BE2C (cell line): ENCODE data around the gene ZNF462.

ENCODE experiments used
- DNase-seq: peaks from one replicate; pipeline ENCODE4 v3.0.0-alpha.2; 2020
- H3K27me3 ChIP-seq: fragments of 250-450 bp; sonication (Bioruptor Pico); 2 replicates; pipeline ENCODE4 v1.5.1; 2020; ENCODE audit warnings: mild to moderate bottlenecking
- H3K36me3 ChIP-seq: fragments of 250-450 bp; sonication (Bioruptor Pico); 2 replicates; pipeline ENCODE4 v1.5.1; 2020; ENCODE audit warnings: mild to moderate bottlenecking
- H3K4me1 ChIP-seq: fragments of 250-450 bp; sonication (Bioruptor Pico); 2 replicates; pipeline ENCODE4 v1.5.1; 2020
- H3K4me3 ChIP-seq: 2 replicates; pipeline ENCODE4 v1.5.1; 2011; ENCODE audit warnings: low read depth, low read length
- H3K9me3 ChIP-seq: fragments of 250-450 bp; sonication (Bioruptor Pico); 2 replicates; pipeline ENCODE4 v1.5.1; 2020
- CTCF ChIP-seq: IDR thresholded peaks from 2 replicates; pipeline ENCODE4 v1.5.1; 2012; ENCODE audit warnings: mild to moderate bottlenecking, low read depth, low read length

Gene ZNF462

GRCh38 chr9:106945727-106946660 lies 83.0 kb downstream of the ZNF462 start:
- H3K9me3 ChIP-seq = no peaks in the 10 kb centered on the region
- no peaks in the 10 kb centered on the region for H3K27me3 ChIP-seq
- DNase-seq = no peak
- no peak overlapping the region for H3K4me3 ChIP-seq
- H3K4me1 ChIP-seq = no peaks in the 10 kb centered on the region
- TF ChIP-seq CTCF = no peak
- peaks cover 34% of the 10 kb centered on the region for H3K36me3 ChIP-seq

DNA sequence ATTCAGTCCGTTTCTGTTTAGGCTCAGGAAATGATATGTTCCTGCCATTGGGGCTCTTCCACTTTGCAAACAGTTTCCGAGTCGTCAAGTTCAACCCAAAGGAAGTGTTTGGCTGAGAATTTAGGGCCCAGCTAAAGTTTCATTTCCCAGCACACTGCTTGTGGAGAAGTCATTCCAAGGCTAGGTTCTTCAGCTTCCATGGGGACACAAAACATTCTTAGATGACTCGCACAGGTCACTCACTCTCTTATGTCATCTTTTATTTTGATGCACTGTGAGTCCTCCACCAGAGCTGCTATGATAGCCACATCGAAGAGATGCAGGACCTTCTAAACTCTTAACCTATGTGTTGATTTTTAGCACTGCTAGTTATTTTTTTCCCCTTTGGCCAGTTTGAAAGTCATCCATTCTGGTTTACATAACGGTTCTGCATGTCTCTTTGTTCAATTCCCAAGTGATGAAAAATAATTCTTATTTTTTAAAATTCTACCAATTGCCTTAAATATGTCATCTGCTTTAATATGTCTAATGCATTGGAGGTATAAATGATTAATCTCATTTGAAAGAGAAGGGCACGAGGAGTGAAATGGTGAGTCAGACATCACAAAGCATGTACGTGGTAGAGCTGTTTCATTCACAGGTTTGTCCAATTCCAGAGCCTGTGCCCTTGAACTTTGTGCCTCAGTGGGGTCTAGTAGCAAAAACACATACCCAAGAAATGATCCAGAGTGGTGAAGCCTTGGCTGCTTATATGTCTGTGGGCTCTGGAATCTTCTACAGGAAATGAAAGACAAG lies 84.3 kb downstream of the ZNF462 start:
- Histone ChIP-seq H3K9me3 (no peaks in the 10 kb centered on the region), H3K36me3 (peaks cover 25% of the 10 kb centered on the region), H3K4me1 (no peaks in the 10 kb centered on the region), H3K27me3 (no peaks in the 10 kb centered on the region), H3K4me3 (no peak overlapping the region)
- TF ChIP-seq CTCF = no peak
- DNase-seq = no peak

DNA sequence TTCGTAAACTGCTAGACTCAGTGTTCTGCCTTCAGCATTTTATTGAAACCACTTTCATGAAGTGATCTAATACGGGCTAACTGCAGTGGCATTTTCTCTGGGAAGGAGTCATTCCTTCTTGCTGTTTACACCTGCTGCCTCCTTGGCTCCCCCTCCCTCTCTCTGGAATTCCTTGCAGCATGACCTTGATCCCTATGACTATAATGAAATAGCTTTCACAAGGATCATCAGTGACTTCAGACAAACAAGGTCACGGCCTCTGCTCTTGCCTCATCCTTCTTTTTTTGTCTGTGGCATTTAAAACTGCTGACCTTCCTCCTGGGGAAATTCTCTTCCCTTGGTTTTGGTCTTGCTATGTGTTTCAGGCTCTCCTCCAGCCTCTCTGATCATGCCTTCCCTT lies 90.2 kb downstream of the ZNF462 start:
- H3K27me3 ChIP-seq = no peaks in the 10 kb centered on the region
- H3K9me3 ChIP-seq = no peaks in the 10 kb centered on the region
- no peak for TF ChIP-seq CTCF
- no peaks in the 10 kb centered on the region for H3K4me1 ChIP-seq
- peaks cover 23% of the 10 kb centered on the region for H3K36me3 ChIP-seq
- DNase-seq = no peak
- no peak overlapping the region for H3K4me3 ChIP-seq

DNA sequence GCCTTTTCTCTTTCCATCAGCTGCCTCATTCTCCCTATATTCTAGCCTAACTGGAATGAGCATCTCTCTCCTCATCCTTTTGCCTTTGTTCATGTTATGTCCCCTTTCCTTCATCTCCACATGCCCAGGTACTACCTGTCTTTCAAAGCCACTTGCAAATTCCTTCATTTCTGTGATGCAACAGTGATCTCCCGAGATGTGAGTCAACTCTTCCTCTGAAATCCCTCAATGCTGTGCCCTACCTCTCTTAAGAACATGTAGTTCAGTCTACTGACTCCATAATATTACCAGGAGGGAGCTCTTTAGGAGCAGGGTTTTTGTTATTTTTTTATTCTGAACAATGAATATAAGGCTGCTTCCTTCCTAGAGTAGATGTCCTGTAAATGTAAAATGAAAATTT lies 91.6 kb downstream of the ZNF462 start:
- no peak for TF ChIP-seq CTCF
- no peaks in the 10 kb centered on the region for H3K27me3 ChIP-seq
- peaks cover 34% of the 10 kb centered on the region for H3K36me3 ChIP-seq
- H3K9me3 ChIP-seq = no peaks in the 10 kb centered on the region
- no peak overlapping the region for H3K4me3 ChIP-seq
- no peaks in the 10 kb centered on the region for H3K4me1 ChIP-seq
- DNase-seq = no peak

DNA sequence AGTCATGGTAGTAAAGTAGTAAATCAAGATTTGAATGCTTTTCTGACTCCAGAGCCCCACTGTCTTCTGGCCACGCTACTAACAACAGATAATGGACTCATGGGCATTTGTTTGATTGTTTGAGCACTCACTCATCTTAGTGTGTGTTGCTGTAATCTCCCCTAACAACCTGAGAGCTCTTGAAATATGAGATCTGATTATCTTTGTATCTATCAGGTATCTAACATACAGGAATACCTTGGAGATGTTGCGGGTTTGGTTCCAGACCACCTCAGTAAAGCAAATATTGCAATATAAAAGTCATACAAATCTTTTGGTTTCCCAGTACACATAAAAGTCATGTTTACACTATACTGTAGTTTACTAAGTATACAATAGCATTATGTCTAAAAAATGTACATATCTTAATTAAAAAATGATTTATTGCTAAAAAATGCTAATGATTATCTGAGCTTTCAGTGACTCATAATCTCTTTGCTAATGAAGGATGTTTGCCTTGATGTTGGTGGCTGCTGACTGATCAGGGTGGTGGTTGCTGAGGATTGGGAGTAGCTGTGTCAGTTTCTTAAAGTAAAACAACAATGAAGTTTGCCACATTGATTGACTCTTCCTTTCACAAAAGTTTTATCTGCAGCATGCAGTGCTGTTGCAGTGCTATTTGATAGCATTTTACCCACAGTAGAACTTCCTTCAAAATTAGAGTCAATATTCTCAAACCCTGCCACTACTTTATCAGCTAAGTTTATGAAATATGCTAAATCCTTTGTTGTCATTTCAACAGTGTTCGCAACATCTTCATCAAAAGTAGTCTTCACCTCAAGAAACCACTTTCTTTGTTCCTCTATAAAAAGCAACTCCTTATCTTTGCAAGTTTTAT lies 92.2 kb downstream of the ZNF462 start:
- Histone ChIP-seq H3K27me3 (no peaks in the 10 kb centered on the region), H3K4me3 (no peak overlapping the region), H3K4me1 (no peaks in the 10 kb centered on the region), H3K36me3 (peaks cover 36% of the 10 kb centered on the region), H3K9me3 (no peaks in the 10 kb centered on the region)
- no peak for TF ChIP-seq CTCF
- DNase-seq = no peak
